Measurements from ENCODE around the gene AGPAT4.

- TF ChIP-seq CTCF (IDR thresholded peaks at IDR 0.05) (no peak), POLR2A (IDR thresholded peaks at IDR 0.05) (no peak), EP300 (IDR thresholded peaks at IDR 0.05) (no peak)
These were observed 137.2 kb downstream of the AGPAT4 start for GRCh38 chr6:161136655-161137054.
